Fibroblast of the aortic adventitia (primary cell): ENCODE results near the gene RALGDS. TPM values are rescaled to one million over a fixed set of nuclear protein-coding genes. Genes with fewer than 3 reads are reported as not detected.

Experiments used
- DNase-seq: peaks from one replicate; pipeline ENCODE4 v3.0.0-alpha.2; 2010; ENCODE audit warnings: low read depth
- H3K4me3 ChIP-seq: 2 replicates; pipeline ENCODE4 v1.5.1; 2011; ENCODE audit warnings: low read depth, mild to moderate bottlenecking, control low read depth, low read length, moderate library complexity
- CTCF ChIP-seq: IDR thresholded peaks from 2 replicates; pipeline ENCODE4 v1.5.1; 2011; ENCODE audit warnings: mild to moderate bottlenecking, low read length, control low read depth, inconsistent platforms; ENCODE audit not compliant: insufficient read depth
- total RNA-seq: library from RNA; depleted of rRNA; stranded (reverse); fragments of >200 nt; gene quantifications from 2 replicates; pipeline ENCODE4 v1.2.3, GENCODE V29; 2012; ENCODE audit warnings: low replicate concordance

Gene RALGDS
- total RNA-seq, 1 donor: 15.6 TPM

GRCh38 chr9:133054194-133054890, 66.7 kb downstream of the RALGDS start:
- H3K4me3 ChIP-seq: no peak overlapping the region
- no peak for TF ChIP-seq CTCF
- DNase-seq: no peak

GRCh38 chr9:133051966-133052539, 69.0 kb downstream of the RALGDS start:
- TF ChIP-seq CTCF: no peak
- DNase-seq: no peak
- no peak overlapping the region for H3K4me3 ChIP-seq

GRCh38 chr9:133051281-133051900, 69.6 kb downstream of the RALGDS start:
- DNase-seq: no peak
- TF ChIP-seq CTCF: no peak
- no peak overlapping the region for H3K4me3 ChIP-seq

- H3K4me3 ChIP-seq: no peak overlapping the region
- no peak for TF ChIP-seq CTCF
- DNase-seq: no peak
Observed at GRCh38 chr9:133050781-133051180, 70.3 kb downstream of the RALGDS start.

- DNase-seq: no peak
- no peak overlapping the region for H3K4me3 ChIP-seq
- TF ChIP-seq CTCF: no peak
Observed at GRCh38 chr9:133050142-133050541, 70.9 kb downstream of the RALGDS start.

GRCh38 chr9:133049043-133049442, 72.0 kb downstream of the RALGDS start:
- TF ChIP-seq CTCF: no peak
- no peak for DNase-seq
- H3K4me3 ChIP-seq: no peak overlapping the region

GRCh38 chr9:133048595-133048994, 72.4 kb downstream of the RALGDS start:
- DNase-seq: no peak
- no peak for TF ChIP-seq CTCF
- H3K4me3 ChIP-seq: no peak overlapping the region
